Activated CD8-positive, alpha-beta memory T cell treated with anti-CD3 and anti-CD28 coated beads, Interleukin-2, amount 50 U/mL, for 1 hour (primary cell): ENCODE data around the gene MMP10.

Experiments
- DNase-seq: peaks from one replicate; pipeline ENCODE4 v3.0.0-alpha.2; 2020; ENCODE audit errors: extremely low read depth

MMP10 gene

GRCh38 chr11:102727890-102728289 is 52.5 kb downstream of the MMP10 start:
- no peak for DNase-seq

- DNase-seq: no peak
These were observed 55.4 kb downstream of the MMP10 start, which contains the start of gene MMP8 for GRCh38 chr11:102724904-102725500. MMP8 (minus strand) TSS chr11:102724954; CDS start chr11:102724855, 99 bp downstream.

GRCh38 chr11:102722821-102723220 is 57.6 kb downstream of the MMP10 start:
- DNase-seq: no peak
